Measurements from ENCODE around the gene TMEM270. TPM values are rescaled to one million over a fixed set of nuclear protein-coding genes. Genes with fewer than 3 reads are reported as not detected.

Gene TMEM270
- total RNA-seq, 4 donors from 2014 or later, result not detected

DNA sequence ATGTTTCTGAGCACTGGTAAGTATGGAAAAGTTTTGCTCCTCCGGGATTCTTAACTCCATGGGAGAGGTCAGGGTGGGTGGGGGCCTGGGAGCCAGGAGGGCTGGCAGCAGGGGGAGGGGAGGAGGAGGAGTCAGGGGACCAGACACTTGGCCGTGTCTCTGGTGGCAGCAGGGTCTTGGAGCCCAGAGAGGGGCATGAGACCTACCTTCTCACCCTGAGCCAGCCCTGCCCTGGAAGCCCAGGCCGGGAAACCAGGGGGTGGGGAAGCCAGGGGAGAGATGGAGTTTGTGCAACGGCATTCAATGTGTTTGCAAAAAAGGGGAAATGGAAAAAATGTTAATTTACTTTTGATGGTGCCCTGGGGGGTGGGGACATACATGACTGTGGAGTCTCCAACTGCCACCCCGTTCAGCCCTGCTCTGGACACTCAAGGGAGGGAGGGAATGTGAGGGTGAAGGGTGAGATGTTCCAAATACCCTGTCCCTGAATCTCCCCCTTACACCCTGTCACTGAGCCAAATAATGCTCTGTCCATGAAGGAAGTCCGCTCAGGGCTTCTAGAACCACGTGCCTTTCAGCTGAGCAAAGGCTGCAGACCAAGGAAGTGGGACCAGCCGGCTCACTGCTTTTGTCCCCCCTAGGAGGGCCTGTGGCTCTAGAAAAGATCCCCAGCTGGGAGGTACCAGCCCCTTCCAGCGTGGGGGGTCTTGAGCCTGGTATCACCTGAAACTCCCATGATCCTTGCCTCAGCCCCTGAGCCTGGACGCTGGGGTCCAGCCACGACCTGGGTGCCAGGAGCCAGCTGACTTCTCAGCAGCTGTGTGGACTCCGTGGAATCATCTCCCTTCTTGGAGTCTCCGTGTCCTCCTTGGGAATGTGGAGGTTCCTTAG, 48.3 kb downstream of the TMEM270 start:
- H3K27me3 ChIP-seq, result no peaks in the 10 kb centered on the region
- ATAC-seq, result peak; percentile 48
- no peak for TF ChIP-seq POLR2A (IDR thresholded peaks at IDR 0.05)
- H3K4me3 ChIP-seq, result no peak overlapping the region
- no peaks in the 10 kb centered on the region for H3K9me3 ChIP-seq
- peaks cover 0 to 24% (median 0%) of the 10 kb centered on the region in 3 donors for H3K4me1 ChIP-seq
- H3K27ac ChIP-seq, result peak overlapping the region in 1 of 4 donors; percentile 26
- WGBS, 2 donors (ENCODE audit: low coverage in 1 of 2), result 15 to 20% methylated on average over 1 to 2 of the region's 13 CpGs
- no peaks in the 10 kb centered on the region for H3K36me3 ChIP-seq

DNA sequence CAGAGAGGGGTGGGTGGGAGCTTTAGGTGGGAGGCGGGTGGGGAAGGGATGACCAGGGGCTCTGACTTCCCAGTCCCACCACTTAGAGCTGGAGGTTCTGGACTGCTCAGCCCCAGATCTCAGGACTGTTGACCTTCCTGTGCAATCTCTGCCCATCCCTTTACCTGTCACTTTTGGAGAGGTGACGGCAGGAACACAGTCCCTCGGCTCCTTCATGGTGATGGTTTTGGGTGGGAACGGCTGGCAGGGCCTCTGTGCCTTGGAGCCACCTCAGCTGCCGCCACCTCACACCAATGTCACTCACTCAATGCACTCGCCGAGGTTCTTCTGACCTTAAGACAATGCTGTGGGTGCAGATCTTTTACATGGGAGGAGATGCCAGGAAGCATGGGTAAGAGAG, 49.0 kb downstream of the TMEM270 start:
- Histone ChIP-seq H3K9me3 (no peaks in the 10 kb centered on the region), H3K27ac (no peak overlapping the region), H3K27me3 (no peaks in the 10 kb centered on the region), H3K4me3 (no peak overlapping the region), H3K36me3 (no peaks in the 10 kb centered on the region), H3K4me1 (peaks cover 0 to 18% (median 0%) of the 10 kb centered on the region in 3 donors)
- TF ChIP-seq POLR2AphosphoS5 (IDR thresholded peaks at IDR 0.05) (no peak), POLR2A (IDR thresholded peaks at IDR 0.05) (no peak), EP300 (IDR thresholded peaks at IDR 0.05) (no peak)
- TF ChIP-seq, protein P1, sequence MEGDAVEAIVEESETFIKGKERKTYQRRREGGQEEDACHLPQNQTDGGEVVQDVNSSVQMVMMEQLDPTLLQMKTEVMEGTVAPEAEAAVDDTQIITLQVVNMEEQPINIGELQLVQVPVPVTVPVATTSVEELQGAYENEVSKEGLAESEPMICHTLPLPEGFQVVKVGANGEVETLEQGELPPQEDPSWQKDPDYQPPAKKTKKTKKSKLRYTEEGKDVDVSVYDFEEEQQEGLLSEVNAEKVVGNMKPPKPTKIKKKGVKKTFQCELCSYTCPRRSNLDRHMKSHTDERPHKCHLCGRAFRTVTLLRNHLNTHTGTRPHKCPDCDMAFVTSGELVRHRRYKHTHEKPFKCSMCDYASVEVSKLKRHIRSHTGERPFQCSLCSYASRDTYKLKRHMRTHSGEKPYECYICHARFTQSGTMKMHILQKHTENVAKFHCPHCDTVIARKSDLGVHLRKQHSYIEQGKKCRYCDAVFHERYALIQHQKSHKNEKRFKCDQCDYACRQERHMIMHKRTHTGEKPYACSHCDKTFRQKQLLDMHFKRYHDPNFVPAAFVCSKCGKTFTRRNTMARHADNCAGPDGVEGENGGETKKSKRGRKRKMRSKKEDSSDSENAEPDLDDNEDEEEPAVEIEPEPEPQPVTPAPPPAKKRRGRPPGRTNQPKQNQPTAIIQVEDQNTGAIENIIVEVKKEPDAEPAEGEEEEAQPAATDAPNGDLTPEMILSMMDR (IDR thresholded peaks at IDR 0.05), result no peak
- no CpG with 5 or more reads among the region's 7 CpGs for WGBS, 2 donors (ENCODE audit: low coverage in 1 of 2)
- ATAC-seq, result no peak

DNA sequence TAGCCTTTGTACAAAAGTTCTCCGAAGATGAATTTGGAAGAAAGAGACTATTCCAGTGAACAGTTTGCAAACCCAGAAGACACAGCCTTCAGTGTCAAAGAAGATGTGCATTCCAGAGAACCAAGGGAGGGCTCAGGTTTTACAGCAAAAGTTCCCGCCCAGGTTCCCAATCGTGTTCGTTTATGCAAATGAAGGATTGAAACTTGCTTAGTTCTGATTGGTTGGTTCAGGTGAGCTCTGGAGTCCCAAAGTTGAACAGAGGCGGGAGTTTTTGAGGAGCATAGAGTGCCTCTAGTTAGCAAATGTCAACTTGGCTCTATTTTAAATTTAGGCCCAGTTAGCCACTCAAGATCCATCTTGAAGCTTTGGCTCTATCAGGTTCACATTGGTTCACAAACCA, 51.3 kb downstream of the TMEM270 start:
- WGBS, 2 donors (ENCODE audit: low coverage in 1 of 2), result 79 to 87% methylated on average over 2 to 4 of the region's 5 CpGs
- Histone ChIP-seq H3K4me1 (peaks cover 0 to 11% (median 0%) of the 10 kb centered on the region in 3 donors), H3K27ac (no peak overlapping the region), H3K36me3 (no peaks in the 10 kb centered on the region), H3K27me3 (no peaks in the 10 kb centered on the region), H3K4me3 (no peak overlapping the region), H3K9me3 (no peaks in the 10 kb centered on the region)
- TF ChIP-seq, protein P1 (IDR thresholded peaks at IDR 0.05), result no peak
- TF ChIP-seq POLR2A (IDR thresholded peaks at IDR 0.05) (no peak), EP300 (IDR thresholded peaks at IDR 0.05) (no peak), POLR2AphosphoS5 (IDR thresholded peaks at IDR 0.05) (no peak)
- ATAC-seq, result no peak

Other genes with a start within 250 kb of the TMEM270 start
- 10 to 100 TPM in 3 of 4 donors, 1 to 10 TPM in 1; 7.7 to 56.2 (median 17.5) TPM for gene MLXIPL, start 236.6 kb upstream of the TMEM270 start, total RNA-seq
- 1 to 10 TPM; 2.6 to 7.0 (median 3.2) TPM for gene VPS37D, start 193.3 kb upstream of the TMEM270 start, total RNA-seq
- 1 to 10 TPM; 2.3 to 9.3 (median 5.3) TPM for gene DNAJC30, start 177.7 kb upstream of the TMEM270 start, total RNA-seq
- gene BUD23, start 177.6 kb upstream of the TMEM270 start, total RNA-seq, result 10 to 100 TPM; 41.5 to 65.0 (median 45.3) TPM
- 10 to 100 TPM in 3 of 4 donors, 1 to 10 TPM in 1; 9.6 to 24.0 (median 15.2) TPM for gene STX1A, start 141.5 kb upstream of the TMEM270 start, total RNA-seq
- gene ABHD11, start 122.4 kb upstream of the TMEM270 start, total RNA-seq, result 1 to 10 TPM; 5.6 to 8.5 (median 6.6) TPM
- 1 to 10 TPM in 1 of 4 donors, not detected in 3; 5.9 TPM for gene CLDN3, start 90.9 kb upstream of the TMEM270 start, total RNA-seq
- gene CLDN4, start 30.2 kb upstream of the TMEM270 start, total RNA-seq, result 10 to 100 TPM in 1 of 4 donors, under 1 TPM in 3; 0.54 to 16.8 (median 0.79) TPM
- 1 to 10 TPM in 3 of 4 donors, under 1 TPM in 1; 0.93 to 7.8 (median 3.5) TPM for gene METTL27, start 18.6 kb upstream of the TMEM270 start, total RNA-seq
- 100 to 1,000 TPM; 316 to 703 (median 441) TPM for gene ELN, start 167.0 kb downstream of the TMEM270 start, total RNA-seq
- gene LIMK1, start 222.6 kb downstream of the TMEM270 start, total RNA-seq, result 10 to 100 TPM in 3 of 4 donors, 1 to 10 TPM in 1; 7.2 to 20.6 (median 13.2) TPM

All from gastroesophageal sphincter (tissue), 4 donors.